Stimulated activated CD8-positive, alpha-beta memory T cell treated with anti-CD3 and anti-CD28 coated beads, Interleukin-4, amount 100 ng/mL, for 24 hours (primary cell): Measurements from ENCODE around the gene ZNF688.
"Not testable (repeated sequence)": the region's sequence is repeated elsewhere in the genome, so short reads cannot be mapped to it uniquely, and the experiment has no call there.

Source experiments
- DNase-seq: peaks from one replicate; pipeline ENCODE4 v3.0.0-alpha.2; 2020; ENCODE audit warnings: low read depth

The ZNF688 gene

GRCh38 chr16:30571445-30572322 is at the start of gene ZNF688:
Gene ZNF688, minus strand, starts transcription at chr16:30571714. Its CDS starts 85 bp downstream, at chr16:30571629.
- peak; percentile 88 for DNase-seq

GRCh38 chr16:30620169-30620568 is 48.7 kb upstream of the ZNF688 start:
- DNase-seq, result no peak

GRCh38 chr16:30619638-30620037 is 48.1 kb upstream of the ZNF688 start:
- no peak for DNase-seq

- DNase-seq, result no peak
Observed at GRCh38 chr16:30619202-30619601, 47.7 kb upstream of the ZNF688 start.

- DNase-seq, result peak; percentile 58
Observed at GRCh38 chr16:30615358-30616091, 44.0 kb upstream of the ZNF688 start.

- peak; percentile 87 for DNase-seq
Observed at GRCh38 chr16:30609926-30610839, 38.7 kb upstream of the ZNF688 start, which contains the start of gene ZNF689. Gene ZNF689, minus strand, starts transcription at chr16:30610389. Its CDS starts 348 bp downstream, at chr16:30610041.

- DNase-seq, result peak; percentile 37
Observed at GRCh38 chr16:30609002-30609925, 37.8 kb upstream of the ZNF688 start.

GRCh38 chr16:30606004-30606403 is 34.5 kb upstream of the ZNF688 start:
- no peak for DNase-seq

- no peak for DNase-seq
Observed at GRCh38 chr16:30605158-30605557, 33.6 kb upstream of the ZNF688 start.

- no peak for DNase-seq
Observed at GRCh38 chr16:30604316-30604947, 32.9 kb upstream of the ZNF688 start.

GRCh38 chr16:30603945-30604315 is 32.4 kb upstream of the ZNF688 start:
- DNase-seq, result no peak

- no peak for DNase-seq
Observed at GRCh38 chr16:30602616-30603277, 31.2 kb upstream of the ZNF688 start.

GRCh38 chr16:30601966-30602365 is 30.5 kb upstream of the ZNF688 start:
- DNase-seq, result no peak

- no peak for DNase-seq
Observed at GRCh38 chr16:30600929-30601328, 29.4 kb upstream of the ZNF688 start.

- no peak for DNase-seq
Observed at GRCh38 chr16:30600215-30600614, 28.7 kb upstream of the ZNF688 start.

- DNase-seq, result no peak
Observed at GRCh38 chr16:30592871-30593270, 21.4 kb upstream of the ZNF688 start.

- DNase-seq, result not testable (repeated sequence)
Observed at GRCh38 chr16:30590869-30591268, 19.4 kb upstream of the ZNF688 start.

- DNase-seq, result not testable (repeated sequence)
Observed at GRCh38 chr16:30589582-30589981, 18.1 kb upstream of the ZNF688 start.

- no peak for DNase-seq
Observed at GRCh38 chr16:30588651-30589050, 17.1 kb upstream of the ZNF688 start.
